HG02759 (cell line): ENCODE data around the gene OCRL.

ENCODE experiments used
- ATAC-seq: cut with Tn5 transposase; IDR thresholded peaks from one replicate; pipeline ENCODE4 v1.9.1; 2021; ENCODE audit warnings: mild to moderate bottlenecking, moderate library complexity; ENCODE audit not compliant: unreplicated experiment

The OCRL gene

DNA sequence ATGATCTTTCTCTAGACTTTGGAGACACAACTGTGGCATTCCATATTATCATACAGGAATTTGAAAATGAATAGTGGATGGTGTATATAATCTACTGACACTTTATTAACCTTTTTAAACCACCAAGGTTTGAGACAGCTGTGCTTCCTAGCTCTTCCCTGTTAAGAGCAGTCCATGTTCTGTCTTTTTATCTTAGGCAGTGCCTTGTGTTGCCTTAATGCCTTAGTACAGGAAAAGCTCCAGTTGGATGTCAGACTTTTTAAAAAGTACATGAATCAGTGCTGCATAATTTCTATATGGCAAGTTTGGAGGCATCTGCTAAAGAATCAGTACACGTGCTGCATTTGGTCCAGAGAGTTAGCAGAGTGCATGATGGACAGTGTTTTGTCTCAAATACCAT is 45.1 kb downstream of the OCRL start:
- ATAC-seq: no peak

DNA sequence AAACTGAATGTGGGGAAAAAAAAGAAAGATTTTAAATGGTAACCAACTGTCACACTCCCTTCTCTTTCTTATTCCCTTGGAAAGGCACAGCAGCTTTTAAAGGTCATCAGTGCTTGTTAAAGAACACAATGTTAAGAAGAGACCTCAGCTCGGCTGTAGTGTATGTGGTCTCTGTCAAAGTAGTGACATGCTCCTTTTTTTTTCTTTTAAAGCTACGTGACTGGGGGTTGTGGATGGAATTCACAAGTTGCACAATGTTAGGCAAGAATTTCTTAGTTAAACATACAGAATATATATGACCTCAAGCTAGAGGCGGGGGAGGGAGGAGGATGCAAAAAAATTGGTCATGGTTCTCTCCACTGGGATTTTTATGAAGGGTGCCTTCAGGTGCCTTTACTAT is 45.6 kb downstream of the OCRL start:
- no peak for ATAC-seq

DNA sequence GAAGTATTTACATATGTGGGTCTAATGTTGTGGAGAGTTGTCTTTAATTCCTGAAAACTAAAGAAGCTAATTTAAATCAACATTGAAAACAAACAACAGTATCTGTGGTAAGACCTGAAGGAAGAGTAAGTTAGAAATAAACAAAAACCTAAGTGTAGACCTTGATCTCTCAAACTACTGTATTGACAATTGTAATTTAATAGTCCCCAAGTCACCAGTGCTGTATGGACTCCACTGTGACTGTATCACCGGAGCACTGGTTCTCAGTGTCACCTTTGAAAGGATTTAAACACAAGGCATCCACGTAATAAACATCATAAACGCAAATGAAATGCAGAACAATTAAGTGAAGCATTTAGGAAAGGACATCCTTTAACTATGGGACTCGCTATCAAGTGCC is 46.4 kb downstream of the OCRL start:
- no peak for ATAC-seq

DNA sequence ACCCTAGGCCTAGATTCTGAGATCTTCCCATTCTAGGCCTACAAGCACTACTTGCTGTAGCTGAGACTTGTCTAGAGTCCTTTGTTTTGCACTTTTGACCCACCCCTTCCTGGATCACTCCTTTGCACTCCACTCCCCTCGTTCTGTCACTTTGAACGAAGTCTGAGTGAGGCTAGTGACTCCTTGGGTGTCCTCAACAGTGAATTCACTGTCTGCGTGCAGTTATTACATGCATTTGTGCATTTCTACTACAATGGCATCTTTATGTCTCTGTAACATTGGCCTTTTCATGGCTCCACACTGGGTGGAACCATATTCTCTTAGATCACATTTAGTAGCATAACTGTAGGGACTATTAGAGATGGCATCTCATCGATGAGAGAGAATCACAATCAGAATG is 50.5 kb downstream of the OCRL start:
- no peak for ATAC-seq

DNA sequence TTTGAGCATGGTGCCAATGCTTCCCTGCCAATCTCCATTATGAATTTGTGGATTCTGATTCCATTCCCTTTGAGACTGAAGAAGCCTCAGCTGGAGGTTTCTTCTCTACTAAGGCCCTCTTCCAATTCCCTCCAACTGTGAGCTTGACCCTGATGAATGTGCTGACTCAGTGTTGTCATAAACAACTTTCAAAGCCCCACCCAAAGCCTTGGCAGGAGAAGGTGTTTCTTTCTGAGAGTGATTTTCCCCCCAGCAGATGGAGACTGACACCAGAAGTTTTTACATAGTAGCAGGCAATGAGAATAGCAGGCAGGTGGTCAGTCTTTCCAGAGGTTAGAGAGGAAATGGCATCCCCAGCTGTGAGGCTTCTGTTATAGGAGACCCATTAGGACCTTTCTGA is 53.1 kb downstream of the OCRL start:
- ATAC-seq: no peak

DNA sequence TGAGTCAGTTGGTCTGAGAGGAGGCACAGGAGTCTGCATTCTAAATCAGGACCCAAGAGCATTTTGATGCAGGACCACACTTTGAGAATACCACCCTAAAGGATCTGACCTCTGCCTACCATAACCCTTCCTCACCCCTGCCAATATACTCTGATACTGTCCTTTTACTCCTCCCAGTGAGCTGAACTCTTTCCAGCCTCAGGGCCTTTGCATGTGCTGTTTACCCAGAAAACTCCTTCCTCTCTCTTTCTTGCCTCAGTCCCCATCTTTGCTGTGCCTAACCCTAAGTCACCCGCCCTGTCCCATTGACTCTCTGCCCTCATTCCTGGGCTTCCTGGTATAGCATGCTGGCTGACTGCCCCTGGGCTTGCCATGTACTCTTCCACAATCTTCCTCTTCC is 54.7 kb downstream of the OCRL start:
- no peak for ATAC-seq

DNA sequence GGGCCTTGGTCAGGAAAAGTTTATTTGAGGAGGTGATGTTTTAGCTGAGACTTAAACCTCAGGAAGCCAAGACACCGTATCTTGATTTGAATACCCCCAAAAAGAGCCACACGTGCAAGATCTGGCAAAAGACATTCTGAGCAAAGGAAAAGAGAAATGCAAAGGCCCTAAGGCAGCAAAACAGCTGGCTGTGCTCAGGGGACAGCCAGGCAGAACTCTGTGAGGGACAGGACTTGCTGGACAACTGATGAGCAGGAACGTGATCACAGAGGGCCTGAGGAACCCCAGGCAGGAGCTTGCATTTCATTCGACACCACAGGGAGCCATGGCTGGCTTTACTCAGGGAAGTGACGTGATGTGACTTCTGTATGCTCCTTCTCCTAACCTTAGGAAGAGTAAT is 56.0 kb downstream of the OCRL start:
- ATAC-seq: no peak

DNA sequence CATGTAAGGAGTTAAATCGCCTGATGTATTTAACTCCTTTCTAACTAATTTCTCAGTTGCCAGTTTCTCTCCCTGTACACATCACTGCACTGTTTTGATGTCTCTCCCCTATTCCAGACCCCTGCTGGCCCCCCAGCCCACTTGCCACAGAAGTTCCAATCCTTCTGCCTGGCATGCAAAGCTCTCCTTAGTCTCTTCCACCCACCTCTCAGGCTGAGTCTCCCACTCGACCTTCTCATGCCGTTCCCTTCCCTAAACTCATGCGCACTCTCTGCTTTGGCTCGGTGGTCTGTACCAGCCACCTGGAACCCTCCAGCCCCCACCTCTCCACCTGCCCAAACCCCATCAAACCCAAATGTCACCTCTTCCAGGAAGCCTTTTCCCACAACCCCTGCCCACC is 57.8 kb downstream of the OCRL start:
- no peak for ATAC-seq

DNA sequence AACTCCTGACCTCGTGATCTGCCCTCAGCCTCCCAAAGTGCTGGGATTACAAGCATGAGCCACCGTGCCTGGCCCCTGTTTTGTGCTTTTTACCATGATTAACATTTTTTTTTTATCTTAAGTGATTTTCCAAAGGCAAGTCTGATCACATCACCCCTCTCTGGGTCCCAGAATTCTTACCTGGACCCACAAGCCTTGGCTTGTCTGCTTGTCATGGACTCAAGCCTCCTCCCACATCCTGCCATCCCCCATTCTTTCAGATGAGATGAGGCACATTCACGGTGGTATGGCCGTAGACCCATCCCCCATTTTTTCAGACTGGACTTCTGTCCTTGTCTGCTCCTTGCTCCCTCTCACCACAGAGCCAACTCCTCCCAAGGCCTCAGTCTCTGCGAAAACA is 59.4 kb downstream of the OCRL start:
- ATAC-seq: no peak

DNA sequence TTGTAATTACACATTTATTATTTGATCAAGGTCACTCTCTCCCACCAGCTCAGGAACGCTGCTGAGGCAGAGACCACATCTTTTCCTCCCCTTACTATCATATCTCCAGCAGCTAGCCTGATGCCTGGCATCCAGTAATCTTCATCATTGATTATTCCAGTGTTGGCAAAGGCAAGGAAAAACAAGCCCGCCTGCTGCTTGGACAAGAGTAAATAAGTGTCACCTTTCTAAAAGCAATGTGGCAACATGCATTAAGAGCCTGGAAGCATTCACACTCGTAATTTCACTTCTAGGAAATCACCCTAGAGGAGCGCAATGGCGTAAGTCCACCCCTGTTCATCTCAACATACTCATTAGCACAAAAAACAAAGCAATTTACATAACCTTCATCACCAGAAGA is 59.9 kb downstream of the OCRL start:
- ATAC-seq: no peak

DNA sequence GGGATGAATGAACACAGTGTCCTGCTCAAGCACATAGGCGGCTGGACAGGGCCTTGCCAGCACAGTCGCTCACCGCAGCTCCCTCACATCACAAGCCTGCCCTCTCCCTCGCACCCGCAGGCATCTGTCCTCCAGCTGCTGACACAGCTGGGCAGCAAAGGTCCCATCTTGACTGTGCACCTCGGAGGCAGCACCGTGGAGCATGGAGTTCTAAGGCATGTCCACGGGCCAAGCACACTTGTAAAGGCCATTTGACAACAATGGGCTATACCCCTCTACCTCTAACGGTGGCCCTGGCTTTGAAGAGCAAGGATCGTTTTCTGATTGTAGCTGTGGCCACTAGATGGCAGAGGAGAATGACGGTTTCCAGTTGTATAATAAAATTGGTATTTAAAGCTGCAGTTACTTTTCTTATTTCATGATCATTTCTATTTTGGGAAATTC is 60.9 kb downstream of the OCRL start:
- ATAC-seq: no peak

DNA sequence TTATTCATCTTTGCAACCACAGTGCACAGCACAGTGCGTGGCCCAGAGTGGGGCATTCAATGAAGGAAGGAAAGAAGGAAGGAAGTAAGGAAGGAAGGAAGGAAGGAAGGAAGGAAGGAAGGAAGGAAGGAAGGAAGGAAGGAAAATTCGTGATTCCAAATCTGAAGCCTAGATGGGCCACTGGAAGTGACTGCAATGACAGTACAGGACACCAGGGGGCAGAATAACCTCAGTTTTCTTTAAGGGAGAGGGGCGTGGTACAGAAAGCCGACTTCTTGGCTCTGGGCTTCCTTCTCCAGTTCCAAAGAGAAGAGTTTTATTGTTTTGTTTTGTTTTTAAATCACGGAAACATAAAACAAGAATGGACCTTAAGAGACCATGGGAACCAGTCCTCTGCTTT is 66.9 kb downstream of the OCRL start:
- ATAC-seq: no peak

DNA sequence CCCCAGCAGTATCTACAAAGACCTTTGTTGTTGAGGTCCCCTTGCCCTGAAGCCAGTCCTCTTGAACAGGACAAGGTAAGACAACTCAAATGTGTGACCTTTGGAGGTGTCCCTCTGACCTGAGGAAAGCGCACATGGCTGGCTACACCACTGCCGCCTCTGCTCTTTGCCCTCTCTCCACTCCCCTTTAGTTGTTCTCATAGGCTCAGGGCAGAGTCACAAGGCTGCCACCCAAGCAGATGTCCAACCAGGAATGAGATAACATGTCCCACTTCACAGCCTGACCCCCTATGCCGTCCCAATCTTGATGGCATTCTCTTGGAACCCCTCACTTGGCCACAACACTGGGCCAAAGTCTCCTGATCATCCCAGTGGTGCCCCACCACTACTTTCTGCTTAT is 68.4 kb downstream of the OCRL start:
- no peak for ATAC-seq

DNA sequence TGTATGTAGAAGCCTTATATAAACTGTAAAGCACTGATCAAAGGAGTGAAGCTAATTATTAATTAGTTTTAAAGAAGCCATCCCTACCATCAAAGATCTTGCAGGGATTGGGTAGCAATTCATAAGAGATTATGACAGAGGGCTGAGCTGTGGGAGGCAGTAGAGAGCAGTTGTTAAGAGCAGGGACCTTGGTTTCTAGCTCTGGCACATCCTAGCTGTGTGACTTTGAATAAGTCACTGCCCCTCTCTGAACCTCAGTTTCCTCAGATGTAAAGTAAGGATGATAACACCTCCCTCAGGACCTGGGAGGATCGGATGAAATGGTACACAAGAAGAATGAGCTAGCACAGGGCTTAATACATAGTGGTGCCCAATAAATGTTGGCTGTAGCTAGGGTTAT is 69.3 kb downstream of the OCRL start:
- ATAC-seq: no peak

DNA sequence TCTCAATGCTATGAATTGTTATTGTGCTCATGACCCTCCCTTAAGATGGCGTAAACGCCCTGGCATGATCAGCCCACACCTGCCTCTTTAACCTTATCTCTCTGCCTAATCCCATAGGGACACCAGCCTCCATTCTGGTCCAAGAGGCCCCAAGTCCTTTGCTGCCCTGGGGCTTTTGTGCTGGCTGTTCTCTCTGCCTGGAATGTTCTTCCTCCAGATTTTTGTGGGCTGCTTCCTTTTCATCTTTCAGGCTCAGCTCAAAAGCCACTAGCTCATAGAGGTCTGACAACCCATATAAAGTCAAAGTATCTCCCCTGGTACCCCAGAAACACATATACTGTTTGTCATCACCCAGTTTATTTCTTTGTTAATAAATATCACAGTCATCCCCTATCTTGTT is 72.3 kb downstream of the OCRL start:
- ATAC-seq: no peak

DNA sequence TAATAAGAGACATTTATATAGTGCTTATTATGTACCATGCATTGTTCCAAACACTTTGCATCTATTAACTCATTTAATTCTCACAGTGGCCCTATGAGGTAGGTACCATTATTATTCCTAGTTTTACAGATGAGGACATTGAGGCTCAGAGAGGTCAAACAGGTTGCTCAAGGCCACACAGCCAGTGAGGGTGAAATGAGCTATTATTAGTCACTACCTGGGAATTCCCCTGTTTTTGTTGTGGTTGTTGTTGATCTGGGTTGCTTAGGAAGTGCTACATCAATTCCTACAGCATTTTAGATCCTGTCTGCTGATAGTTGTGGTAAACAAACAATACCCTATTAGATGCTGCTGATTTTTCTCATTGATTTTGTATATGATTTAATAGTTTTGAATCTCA is 73.5 kb downstream of the OCRL start:
- ATAC-seq: no peak

DNA sequence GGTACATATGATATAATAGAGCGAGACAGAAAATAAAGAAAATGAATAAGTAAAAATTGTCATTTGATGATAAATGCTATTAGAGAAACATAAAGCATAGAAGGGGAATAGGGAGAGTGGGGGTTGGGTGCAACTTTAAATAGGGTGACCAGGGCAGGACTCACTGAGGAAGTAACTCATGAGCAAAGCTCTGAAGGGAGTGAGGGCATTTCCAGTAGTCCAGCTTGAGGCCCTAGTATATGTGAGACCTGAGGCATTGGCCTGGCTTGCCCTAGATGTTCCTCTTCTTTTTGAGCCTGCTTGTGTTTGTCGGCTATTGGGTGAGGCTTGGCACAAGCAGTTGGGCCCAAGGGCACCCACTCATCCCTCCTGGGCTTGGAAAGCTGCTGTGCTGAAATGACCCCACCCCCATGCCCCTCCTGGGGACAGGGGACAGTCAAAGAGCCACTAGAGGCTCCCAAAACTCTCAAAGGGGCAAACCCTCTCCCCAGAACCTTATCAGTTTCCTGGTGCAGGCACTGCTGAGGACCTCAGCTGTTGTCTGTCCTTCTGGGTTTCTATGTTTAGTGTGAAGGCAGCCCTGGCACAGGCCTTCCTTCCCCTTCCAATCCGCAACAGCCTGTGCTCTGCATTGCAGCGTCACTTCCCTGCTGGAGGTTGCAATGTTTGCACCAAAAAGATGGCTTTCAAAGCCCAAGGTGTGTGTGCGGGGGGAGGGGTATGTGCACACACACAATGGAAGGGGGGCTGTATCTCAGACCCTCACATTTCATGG is 74.6 kb downstream of the OCRL start:
- ATAC-seq: no peak

DNA sequence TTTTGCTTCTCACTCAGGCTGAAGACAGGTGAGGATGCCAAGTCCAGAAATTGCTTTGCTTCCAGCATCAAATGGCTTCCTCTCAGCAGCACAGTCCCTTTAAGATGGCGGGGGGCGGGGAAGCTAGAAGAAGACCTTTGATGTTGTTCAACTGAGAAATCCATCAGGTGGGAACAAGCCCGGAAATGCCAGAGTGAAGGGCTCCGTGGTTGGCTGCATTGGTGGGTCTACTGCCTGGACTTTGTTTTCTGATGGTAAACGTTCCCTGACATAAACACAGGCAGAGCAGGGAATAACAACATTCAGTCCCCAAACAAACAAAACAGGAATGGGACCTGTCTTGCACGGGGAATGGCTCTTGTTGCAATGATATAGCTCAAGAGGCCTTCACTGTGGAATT is 77.4 kb downstream of the OCRL start:
- ATAC-seq: no peak

DNA sequence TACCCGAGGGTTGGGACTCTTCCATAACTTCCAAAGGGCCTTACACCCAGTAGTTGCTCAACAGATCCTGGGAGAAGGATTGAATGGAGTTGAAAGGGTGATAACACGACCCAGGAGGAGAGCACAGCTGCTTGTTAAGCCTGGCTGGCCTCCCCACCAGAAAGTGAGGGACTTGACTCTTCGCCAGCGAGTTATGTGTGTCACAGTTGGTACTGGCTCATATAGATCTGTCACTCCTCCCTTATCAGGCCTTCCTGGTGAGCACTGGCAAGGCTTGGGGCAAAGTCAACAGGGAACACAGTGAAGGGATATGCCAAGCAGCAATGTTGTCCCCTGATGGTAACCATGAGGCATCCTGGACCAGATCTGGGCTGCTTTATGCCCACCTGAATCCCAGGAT is 78.9 kb downstream of the OCRL start:
- no peak for ATAC-seq

DNA sequence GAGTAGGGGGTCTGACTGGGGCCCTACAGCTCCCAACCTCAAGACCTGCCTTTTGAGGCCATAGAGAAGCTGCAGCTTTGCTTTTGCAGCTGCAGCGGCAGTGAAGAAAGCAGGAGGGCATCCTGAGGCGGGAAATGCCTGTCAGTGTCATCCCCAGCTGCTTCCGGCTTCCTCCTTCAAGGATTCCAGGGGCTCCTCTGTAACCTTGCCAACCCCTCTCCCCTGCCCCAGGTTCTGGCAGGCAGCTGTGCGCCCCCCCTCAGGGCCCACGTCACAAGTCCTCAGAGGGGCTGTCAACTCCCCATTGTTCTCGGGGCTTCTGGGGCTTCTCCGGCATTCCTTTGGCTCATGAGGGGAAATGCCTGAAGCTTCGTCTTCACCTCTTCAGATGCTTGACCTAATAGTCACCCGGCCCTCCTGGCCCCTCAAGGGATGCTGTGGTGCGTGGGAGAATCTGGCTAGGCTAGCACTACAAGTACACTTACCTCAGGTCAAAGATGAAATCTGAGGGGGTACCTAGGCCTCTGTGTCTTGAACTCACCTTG is 82.8 kb downstream of the OCRL start:
- ATAC-seq: no peak

DNA sequence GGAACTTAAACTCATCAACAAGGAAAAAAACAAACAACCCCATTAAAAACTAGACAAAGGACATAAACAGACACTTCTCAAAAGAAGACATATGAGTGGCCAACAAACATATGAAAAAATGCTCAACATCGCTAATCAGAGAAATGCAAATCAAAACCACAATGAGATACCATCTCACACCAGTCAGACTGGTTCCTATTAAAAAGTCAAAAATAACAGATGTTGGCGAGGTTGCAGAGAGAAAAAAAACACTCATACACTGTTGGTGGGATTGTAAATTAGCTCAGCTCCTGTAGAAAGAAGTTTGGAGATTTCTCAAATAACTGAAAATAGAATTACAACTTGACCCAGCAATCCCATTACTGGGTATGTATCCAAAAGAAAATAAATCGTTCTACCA is 86.0 kb downstream of the OCRL start:
- ATAC-seq: no peak

DNA sequence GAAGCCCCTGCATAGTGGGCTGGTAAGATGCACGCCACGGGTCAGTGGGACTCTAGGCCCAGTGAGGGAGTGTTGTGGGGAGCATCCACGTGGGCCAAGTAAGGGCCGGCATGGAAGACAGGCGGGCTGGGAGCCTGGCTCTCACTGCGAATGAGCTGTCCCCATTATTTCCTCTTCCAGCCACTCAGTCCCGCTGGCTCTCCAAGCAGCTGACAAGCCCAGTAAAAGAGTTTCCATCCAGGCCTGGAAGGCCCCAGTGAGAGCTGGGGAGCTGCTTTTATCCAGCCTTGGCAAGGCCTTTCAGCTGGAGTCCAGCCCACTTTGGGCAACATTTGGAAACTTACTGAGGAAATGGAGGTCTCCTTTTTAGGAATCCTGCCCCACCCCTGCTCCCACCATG is 89.8 kb downstream of the OCRL start:
- no peak for ATAC-seq

DNA sequence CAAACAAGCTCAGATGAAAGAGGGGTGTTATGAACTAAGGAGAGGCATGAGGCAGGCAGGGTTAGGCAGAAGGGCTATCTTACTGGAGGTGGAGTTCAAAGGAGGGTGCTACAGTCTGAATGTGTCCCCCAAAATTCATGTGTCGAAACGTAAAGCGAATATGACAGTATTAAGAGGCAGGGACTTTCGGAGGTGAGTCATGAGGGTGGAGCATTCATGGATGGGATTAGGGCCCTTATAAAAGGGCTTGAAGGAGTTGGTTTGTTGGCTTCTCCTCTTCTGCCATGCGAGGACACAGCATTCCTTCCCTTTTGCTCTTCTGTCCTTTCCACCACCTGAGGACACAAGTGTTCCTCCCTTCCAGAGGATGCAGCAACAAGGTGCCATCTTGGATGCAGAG is 91.8 kb downstream of the OCRL start:
- no peak for ATAC-seq
